NCI-H524 treated with DMSO at 0.1 percent for 48 hours (cell line): ENCODE data around the gene SKAP1.
"Not testable (repeated sequence)": the region's sequence is repeated elsewhere in the genome, so short reads cannot be mapped to it uniquely, and the experiment has no call there.

Source experiments
- DNase-seq: peaks from one replicate; lab custom pipeline; 2025; lab: John Stamatoyannopoulos, UW

Gene SKAP1

DNA sequence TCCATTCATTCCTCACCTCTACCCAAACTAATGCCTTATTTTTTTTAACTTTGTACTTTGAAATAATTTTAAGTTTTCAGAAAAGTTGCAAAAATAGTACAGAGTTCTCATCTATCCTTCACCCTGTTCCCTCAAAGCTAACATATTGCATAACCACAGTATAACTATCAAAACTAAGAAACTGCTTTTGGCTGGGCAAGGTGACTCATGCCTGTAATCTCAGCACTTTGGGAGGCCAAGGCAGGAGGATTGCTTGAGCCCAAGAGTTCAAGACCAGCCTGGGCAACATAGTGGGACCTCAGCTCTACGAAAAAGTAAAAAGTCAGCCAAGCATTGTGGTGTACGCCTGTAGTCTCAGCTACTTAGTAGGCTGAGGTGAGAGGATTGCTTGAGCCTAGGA is 147.7 kb downstream of the SKAP1 start:
- DNase-seq, result no peak

DNA sequence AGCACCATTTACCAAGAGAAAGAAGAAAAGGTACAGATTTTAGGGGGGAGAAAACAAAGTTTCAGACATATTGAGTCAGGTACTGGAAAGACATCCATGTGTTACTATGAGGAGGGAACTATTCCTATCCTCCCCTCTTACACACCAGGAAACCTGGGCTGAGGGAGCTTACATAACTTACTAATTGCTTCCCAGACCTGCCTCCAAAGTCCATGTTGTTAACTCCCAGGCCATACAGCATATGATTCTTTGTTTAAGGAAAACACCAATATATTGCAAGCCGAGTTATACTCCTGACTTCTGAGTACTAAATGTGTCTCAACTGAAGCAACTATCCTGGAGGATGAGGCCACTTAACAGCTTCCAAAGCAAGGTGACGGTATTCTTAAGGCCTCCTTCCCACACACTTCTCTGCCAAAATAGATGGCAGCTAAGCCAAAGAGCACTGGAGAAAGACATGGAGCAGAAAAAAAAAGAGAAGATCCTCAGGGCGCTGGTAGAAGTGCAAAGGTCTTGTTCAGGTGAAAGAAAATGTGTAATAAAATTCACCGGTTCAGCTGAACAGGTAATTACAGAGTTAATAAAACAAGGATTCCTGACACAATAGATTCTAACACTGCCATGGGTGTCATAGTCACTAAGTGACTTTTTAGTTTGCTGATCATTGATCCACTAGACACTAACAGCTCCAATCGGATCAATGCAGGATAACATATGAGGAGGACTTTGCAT is 151.1 kb downstream of the SKAP1 start:
- no peak for DNase-seq

DNA sequence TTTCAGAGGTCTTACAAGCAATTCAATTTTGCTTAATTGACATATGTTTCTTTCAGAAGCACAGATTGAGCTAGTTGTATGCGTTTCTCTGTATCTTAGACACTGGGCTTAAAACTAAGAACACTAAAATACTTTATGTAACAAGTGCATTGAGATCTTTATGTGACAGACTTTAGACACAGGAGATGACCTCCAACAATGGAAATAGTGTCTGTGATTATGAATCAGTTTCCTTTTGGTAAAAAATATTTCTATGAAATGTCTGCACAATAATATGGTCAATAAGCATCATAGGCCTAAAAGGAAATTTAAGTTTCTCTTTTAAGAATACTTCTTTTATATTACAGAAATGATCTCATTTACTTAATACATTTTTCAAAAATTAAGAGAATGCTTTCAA is 153.2 kb downstream of the SKAP1 start:
- DNase-seq, result no peak

DNA sequence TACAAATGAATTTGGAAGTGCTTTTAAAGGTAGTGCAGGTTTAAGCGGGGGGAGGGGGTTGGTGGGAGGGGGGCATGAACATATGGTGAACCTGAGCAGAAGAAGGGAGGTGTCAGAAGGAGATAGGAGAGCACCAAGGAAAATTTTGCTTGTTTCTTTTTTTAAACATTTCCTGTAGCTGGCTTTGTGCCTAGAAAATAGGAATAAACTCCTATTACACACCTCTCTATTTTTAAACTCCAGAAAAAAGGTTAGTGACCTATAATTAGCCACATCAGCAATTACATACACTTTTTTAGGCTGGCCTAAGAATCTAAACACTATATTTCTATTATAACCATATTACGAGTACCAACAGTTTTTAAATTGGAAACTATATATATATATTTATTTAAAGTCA is 159.1 kb downstream of the SKAP1 start:
- no peak for DNase-seq

DNA sequence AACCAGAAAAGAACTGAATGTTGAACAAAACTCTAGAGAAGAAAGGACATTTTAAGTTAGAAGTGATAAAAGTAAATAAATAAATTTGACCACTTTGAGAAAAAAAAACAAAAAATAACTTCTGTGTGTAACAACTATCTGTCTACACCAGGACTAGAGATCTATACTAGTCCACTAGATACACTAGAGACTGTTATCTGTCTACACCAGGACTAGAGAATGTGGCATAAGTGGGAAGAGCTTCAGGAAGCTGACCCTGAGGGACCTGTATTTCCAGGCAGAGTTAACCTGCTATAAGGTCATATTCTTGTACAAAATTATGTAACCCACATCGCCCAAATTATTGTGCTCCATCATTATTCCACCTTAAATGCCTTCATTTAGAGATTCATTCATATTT is 160.8 kb downstream of the SKAP1 start:
- no peak for DNase-seq

DNA sequence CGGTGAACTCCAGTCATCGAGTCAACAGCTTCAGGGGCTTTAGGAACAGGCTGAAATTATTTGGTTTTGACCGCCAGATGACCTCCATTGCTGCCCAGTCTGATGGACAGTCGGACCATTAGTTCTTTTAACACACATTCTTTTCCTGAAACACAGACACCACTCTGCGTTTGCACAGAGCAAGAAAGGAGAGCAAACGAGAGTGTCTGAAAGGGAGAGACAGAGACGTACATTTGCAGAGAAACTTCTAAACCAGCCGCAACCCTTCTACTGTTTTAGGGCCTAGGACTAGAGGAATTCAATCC is 166.3 kb downstream of the SKAP1 start:
- no peak for DNase-seq

DNA sequence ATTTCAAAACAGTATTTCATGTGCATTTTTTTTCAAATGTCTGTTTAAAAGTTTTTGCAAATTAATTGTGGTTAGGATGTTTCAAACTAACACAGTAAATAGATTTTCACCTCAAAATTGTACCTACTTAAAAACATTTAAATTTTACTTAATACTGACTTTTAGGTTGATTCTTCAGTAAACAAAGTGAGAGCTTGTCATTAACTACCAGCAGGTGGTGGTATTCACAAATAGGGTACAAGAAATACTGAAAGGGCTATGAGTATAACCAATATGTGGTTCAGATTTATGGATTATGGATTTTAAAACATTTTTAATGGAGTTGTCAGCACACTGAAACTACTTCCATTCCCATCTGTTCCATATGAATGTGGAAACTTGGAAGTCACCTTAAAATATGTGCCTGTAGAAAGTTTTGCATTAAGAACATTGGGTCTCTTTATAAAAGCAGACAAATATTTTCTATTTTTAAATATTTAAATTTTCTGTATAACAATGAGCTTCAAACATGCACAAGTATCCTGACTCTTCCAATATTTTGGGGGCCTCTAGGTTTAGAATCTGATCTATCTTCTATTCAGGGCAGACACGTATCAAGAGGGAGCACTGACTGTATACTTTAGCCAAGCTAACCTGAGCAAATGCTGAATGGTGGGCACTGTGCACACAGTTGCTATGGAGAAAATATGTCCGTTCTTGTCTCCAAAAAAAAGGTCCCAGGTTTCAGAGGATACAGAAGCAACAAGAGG is 166.9 kb downstream of the SKAP1 start:
- DNase-seq, result peak; percentile 11

DNA sequence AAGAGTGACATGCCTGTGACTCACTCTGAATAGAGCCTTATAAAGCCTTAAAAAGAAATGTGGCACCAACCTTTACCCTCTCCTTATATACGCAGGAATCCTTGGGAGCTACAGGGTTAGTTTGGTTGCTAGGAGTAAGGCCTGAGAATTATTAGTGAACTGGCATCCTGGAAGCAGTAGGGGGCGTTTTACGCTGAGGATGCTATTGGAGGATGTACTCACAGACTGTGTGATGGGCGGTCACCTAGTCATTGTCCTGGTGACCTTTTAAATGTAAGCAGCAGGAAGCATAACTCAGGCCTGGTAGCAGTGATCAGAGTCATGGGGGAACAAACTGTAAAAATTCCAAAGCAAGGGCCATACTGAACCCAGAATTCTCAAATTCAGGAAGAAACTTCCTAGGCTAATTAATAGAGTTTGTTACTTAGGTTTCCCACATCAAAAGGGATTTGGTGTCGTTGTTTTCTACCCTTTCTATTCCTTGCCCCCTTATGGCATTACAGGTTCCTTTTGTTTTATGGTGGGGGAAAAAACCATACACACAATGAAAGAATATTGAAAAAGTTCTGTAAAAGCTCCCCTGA is 168.6 kb downstream of the SKAP1 start:
- DNase-seq, result no peak

DNA sequence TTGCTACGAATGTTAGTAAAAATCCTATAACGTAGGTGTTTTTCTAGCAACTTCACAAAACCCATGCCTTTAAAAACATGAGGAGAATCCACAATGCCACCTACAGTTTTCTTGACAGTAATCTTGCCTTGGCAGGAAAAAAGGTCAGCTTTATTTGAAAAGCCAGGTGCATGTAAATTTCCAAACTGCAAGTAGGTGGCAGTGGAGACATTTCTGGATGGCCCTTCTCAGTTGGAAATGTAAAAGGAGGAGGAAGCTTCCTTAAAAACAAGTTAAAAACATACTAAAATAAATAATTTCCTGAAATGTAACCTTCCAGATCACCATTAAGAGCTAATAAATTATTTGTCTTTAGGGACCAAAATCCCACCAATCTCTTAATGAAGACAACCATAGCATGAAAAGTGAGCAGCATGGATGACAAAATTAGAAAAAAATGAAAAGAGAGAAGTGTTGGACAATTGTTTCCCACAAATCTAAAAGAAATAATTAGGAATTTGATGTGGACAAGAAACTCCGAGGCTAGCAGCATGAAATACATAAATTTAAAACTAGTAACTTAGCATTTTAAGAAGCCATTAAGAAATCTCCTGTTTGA is 170.2 kb downstream of the SKAP1 start:
- DNase-seq, result no peak

DNA sequence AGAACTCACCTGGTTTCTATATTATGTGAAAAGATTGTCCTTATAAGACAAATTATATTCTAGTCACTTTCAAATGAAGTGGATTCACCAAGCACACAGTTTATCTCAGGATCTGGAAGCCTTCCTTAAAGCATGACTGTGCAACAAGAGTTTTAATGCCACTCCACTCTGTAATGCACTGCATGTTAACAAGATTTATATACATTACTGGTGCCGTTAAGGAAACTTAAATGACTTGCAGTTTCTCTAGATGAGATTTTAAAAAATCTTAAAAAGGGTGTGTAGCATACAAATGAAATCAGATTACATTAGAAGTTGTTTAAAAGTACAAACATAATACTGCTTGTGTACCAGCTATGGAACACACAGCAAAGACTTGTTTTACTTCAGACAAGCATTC is 171.7 kb downstream of the SKAP1 start:
- no peak for DNase-seq

DNA sequence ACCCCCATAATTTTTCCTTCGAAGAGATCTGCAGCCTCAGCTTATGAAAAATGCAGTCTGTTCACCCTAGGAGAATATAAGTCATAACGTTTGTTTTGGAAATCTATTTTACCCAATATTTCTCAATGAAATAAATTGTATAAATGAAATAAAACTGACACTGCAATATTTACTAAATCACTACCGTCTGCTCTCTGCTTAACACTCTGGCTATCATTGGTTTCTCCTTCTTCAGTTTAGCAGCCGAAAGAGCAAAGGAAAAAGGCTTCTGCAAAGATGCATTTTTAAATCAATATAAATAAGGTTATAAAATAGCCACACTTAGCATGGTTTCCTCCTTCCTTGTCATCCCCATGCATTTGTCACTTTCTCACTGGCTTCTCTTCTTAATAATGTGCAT is 174.3 kb downstream of the SKAP1 start:
- no peak for DNase-seq

DNA sequence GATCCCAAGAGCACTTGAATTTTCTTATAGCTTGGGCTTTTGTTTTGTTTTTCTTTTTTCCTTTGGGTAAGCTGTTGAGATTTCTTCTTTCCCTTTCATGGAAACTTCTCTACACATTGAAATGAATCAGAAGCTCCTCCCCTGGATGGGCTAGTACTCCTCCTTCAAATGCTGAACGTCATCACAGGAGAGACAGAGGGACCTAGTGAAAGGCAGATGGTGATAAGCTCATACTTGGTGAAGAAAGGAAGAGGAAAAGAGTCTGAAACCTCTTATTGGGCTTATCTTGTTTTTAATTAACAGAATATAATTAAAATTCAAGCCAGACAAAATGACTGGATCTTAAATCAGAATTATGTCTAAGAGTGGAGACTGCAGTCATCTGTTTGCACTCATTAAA is 175.1 kb downstream of the SKAP1 start:
- DNase-seq, result no peak

DNA sequence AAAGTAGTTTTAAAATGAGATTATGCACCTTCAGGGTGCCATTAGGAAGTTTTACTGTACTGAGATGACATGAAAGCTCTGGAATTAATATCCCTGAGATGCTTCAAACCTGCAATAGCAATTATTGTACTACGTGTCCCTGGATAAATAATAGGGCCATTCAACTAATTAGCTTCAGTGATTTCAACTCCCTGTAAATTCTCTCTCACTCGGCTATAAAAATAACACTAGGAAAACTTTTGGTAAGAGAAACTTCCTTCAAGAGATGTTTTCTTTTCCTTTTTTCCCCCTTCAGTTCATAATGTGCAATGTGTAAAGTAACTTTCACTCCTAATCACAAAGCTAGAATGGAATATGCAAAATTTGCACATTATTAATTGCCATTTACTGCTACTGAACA is 176.0 kb downstream of the SKAP1 start:
- no peak for DNase-seq

DNA sequence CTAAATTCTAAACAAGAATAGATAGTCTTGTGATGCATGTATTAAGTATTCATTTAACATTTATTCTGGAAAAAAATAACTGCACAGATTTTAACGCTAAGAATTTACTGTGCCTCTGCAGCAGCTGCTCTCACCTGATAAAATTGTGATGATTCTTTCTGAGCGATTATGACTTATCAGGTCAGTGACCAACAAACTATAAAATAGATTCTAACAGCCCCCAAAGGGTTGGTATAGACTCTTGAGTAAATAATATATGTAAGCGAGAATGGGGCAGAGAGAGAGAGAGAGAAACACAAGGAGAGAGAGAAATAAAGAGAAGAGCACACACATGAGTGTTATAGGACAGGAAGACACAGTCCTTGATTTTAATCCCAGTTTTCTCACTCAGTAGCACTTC is 178.1 kb downstream of the SKAP1 start:
- DNase-seq, result no peak

DNA sequence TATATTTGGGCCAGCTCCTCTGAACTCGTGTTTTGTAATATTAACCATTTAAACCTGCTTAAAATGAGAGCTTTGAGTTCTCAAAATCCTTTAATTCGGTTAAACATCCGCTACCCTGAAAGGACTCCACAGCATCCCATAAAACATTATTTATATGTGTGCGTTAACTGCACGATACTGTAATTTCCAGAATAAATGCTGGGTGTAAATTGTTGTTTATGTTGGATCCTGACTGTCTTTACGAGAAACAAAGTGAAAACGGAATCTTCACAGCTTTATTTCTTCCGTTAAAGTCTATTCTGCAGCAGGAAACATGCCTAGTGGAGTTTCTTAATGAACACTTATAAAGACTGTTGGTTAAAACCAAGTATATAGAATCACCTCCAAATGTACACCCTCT is 179.1 kb downstream of the SKAP1 start:
- no peak for DNase-seq

DNA sequence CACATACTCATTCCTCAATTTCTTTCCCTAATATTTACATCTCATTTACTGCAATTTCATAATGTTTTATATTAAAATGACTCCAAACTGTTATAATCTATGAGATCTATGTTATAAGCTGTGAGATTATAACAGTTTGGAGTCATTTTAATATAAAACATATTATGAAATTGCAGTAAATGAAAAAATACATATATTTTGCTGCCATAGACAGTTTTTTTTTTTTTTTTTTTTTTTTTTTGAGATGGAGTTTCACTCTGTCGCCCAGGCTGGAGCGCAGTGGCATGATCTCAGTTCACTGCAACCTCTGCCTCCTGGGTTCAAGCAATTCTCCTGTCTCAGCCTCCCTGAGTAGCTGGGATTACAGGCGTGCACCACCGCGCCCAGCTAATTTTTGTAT is 180.0 kb downstream of the SKAP1 start:
- not testable (repeated sequence) for DNase-seq

DNA sequence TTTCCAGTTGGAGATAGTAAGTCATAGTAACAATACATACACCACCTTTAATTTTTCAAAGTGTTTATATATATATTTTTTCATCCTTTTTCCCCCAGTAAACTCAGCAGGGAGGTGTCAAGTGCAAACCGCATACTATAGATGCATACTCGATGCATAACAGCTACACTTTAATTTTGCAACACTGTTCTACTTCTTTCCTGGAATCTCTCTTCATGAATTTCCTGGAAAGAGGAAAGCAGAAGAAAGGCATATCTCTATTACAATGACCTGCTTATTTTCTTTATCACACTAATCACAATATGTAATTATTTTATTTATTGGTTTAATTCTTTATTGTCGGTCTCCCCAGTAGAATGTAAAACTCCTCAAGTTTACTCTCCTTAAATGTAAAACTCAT is 182.4 kb downstream of the SKAP1 start:
- no peak for DNase-seq

DNA sequence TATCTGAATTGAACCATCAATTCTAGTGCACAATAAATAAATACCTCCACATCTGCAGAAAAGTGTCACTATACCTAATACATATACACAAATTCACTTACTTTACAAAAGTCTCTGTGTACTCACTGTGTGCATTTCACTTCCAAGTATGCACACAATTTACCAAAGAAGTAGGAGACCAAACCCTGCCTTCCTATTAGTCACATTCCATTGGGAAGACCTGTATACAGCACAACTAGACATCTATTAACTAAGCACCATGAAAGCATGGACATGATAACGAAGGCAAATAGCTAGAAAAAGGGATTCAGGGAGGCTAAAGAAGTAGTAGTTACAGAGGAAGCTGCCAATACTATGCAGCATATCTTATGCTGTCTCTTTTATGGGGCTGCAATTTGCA is 183.0 kb downstream of the SKAP1 start:
- no peak for DNase-seq

DNA sequence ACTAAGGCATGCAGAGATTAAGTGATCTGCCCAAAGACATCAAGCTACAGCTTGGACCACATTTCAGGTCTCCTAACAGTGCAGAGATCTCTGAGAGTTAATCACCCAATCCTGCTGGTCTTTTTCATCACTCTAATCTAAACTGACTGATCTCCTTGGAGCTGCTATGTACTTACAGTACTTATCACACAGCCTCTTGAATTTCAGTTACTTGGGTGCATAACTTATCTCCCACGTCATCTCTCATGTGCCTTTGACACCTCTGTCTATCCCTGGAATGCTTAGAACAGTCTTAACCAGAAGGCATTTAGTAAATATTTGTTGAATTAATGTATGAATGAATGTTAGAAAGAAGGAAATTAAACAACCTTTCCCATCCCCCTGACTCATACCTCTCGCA is 183.4 kb downstream of the SKAP1 start:
- no peak for DNase-seq

DNA sequence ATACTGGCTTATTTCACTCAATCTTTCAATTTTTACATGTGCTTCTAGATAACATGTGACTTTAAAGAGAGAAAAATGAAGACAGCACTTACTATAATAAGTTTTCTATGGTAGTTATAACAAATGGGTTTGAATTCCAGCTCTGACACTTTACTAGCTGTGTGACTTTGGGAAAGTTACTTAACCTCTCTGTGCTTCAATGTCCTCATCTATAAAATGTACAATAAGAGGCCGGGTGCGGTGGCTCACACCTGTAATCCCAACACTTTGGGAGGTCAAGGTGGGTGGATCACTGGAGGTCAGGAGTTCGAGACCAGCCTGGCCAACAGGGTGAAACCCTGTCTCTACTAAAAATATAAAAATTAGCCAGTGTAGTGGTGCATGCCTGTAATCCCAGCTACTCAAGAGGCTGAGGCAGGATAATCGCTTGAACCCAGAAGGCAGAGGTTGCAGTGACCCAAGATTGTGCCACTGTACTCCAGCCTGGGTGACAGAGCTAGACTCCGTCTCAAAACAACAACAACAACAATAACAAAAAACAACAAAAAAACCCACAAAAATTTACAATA is 184.5 kb downstream of the SKAP1 start:
- not testable (repeated sequence) for DNase-seq

DNA sequence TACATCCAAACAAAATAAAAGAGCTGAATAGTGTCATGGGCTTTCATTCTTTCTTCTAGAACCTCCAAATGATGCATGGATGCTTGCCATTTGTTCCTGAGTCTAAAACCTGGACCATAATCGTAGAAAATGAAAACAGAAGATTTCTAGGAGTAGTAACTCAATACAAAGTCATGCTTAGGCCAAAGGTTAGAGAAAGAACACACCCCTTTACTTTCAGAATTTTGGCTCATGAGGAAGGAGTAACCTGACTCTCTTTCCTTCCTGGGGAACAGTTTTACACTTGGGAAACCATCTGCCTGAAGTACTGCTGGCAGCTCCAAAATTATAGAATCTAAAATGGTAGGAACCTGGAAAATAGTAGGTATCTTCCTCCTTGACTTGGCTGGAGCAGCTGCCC is 185.2 kb downstream of the SKAP1 start:
- DNase-seq, result no peak

DNA sequence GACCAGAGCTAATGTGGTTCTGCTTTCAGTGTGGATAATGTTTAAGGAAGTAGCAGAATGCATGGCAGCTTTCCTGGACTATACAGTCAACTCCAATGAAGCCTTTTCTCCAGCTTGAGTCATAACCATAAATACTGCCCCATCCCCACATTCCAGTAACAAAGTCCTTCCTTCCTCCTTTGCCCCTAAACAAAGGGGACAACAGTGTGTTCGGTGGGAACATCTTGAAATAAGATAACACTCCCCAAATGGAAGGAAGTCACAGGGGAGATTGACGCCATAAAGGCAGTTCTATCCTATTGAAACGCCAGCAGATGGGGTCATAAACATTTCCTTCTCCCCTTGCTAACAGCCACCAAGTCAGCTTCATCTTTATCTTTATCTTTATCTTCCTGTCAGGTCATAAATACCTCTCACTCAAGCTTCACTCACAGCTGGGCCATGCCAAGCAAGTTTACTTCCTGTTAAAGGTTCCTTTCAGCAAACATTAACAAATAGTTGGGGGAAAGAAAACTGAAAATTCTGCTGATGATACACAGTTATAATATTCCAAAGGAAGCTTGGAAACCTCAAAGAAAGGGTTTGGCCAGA is 185.8 kb downstream of the SKAP1 start:
- no peak for DNase-seq
